H9 (cell line): ENCODE results near the gene CUL4A. TPM values are rescaled to one million over a fixed set of nuclear protein-coding genes. Genes with fewer than 3 reads are reported as not detected.

Source experiments
- DNase-seq: peaks from one replicate; pipeline ENCODE4 v3.0.0-alpha.2; 2017
- H2AFZ ChIP-seq: one replicate; pipeline ENCODE4 v1.6.1; 2013; ENCODE audit warnings: mild to moderate bottlenecking, low read length, control low read depth, moderate library complexity
- H2AK5ac ChIP-seq: 2 replicates; pipeline ENCODE4 v1.6.1; 2013; ENCODE audit warnings: low read length, control low read depth, mixed read lengths; ENCODE audit not compliant: insufficient read length
- H2BK120ac ChIP-seq: one replicate; pipeline ENCODE4 v1.6.1; 2013; ENCODE audit warnings: low read depth, mild to moderate bottlenecking, low read length, control low read depth, inconsistent platforms; ENCODE audit not compliant: poor library complexity, severe bottlenecking
- H2BK12ac ChIP-seq: 2 replicates; pipeline ENCODE4 v1.6.1; 2013; ENCODE audit warnings: low read length, control low read depth, mixed read lengths, low read depth; ENCODE audit not compliant: insufficient read length
- H2BK15ac ChIP-seq: 2 replicates; pipeline ENCODE4 v1.6.1; 2013; ENCODE audit warnings: low read depth, low read length, control low read depth
- H2BK20ac ChIP-seq: one replicate; pipeline ENCODE4 v1.6.1; 2013; ENCODE audit warnings: low read depth, mild to moderate bottlenecking, low read length, control low read depth, inconsistent platforms; ENCODE audit not compliant: poor library complexity, severe bottlenecking
- H2BK5ac ChIP-seq: 2 replicates; pipeline ENCODE4 v1.6.1; 2013; ENCODE audit warnings: low read length, control low read depth, mixed read lengths; ENCODE audit not compliant: insufficient read length
- H3K14ac ChIP-seq: 2 replicates; pipeline ENCODE4 v1.6.1; 2013; ENCODE audit warnings: low read length, control low read depth; ENCODE audit not compliant: insufficient read depth
- H3K18ac ChIP-seq: 2 replicates; pipeline ENCODE4 v1.6.1; 2013; ENCODE audit warnings: low read depth, mild to moderate bottlenecking, mixed read lengths, low read length, control low read depth; ENCODE audit not compliant: insufficient read length
- H3K23ac ChIP-seq: 2 replicates; pipeline ENCODE4 v1.6.1; 2013; ENCODE audit warnings: low read length, control low read depth, mixed read lengths, low read depth; ENCODE audit not compliant: insufficient read length
- H3K23me2 ChIP-seq: 2 replicates; pipeline ENCODE4 v1.6.1; 2013; ENCODE audit warnings: low read depth, mild to moderate bottlenecking, mixed read lengths, low read length, control low read depth; ENCODE audit not compliant: insufficient read length, poor library complexity, severe bottlenecking
- H3K27ac ChIP-seq: 2 replicates; pipeline ENCODE4 v1.5.1; 2013; ENCODE audit warnings: low read length, control low read depth, mixed read lengths, low read depth; ENCODE audit not compliant: insufficient read length
- H3K27me3 ChIP-seq: 2 replicates; pipeline ENCODE4 v1.6.1; 2013; ENCODE audit warnings: low read length, control low read depth, inconsistent platforms; ENCODE audit not compliant: insufficient read depth
- H3K4ac ChIP-seq: 2 replicates; pipeline ENCODE4 v1.6.1; 2013; ENCODE audit warnings: low read depth, mild to moderate bottlenecking, control low read depth, inconsistent platforms, low read length, moderate library complexity
- H3K4me1 ChIP-seq: 2 replicates; pipeline ENCODE4 v1.6.1; 2013; ENCODE audit warnings: low read length, control low read depth, inconsistent platforms; ENCODE audit not compliant: insufficient read depth
- H3K4me2 ChIP-seq: 2 replicates; pipeline ENCODE4 v1.6.1; 2013; ENCODE audit warnings: low read length, control low read depth, mixed read lengths; ENCODE audit not compliant: insufficient read length, insufficient read depth
- H3K56ac ChIP-seq: 2 replicates; pipeline ENCODE4 v1.6.1; 2013; ENCODE audit warnings: low read depth, mild to moderate bottlenecking, mixed read lengths, low read length, control low read depth; ENCODE audit not compliant: insufficient read length
- H3K79me1 ChIP-seq: 2 replicates; pipeline ENCODE4 v1.6.1; 2013; ENCODE audit warnings: low read depth, mild to moderate bottlenecking, moderate library complexity, low read length, control low read depth, inconsistent platforms; ENCODE audit not compliant: insufficient read depth, poor library complexity, severe bottlenecking
- H3K79me2 ChIP-seq: 2 replicates; pipeline ENCODE4 v1.6.1; 2013; ENCODE audit warnings: low read length, control low read depth, inconsistent platforms; ENCODE audit not compliant: insufficient read depth
- H3K9ac ChIP-seq: 2 replicates; pipeline ENCODE4 v1.6.1; 2013; ENCODE audit warnings: low read length, control low read depth, mixed read lengths; ENCODE audit not compliant: insufficient read length; ENCODE audit errors: extremely low read depth
- H3K9me3 ChIP-seq: one replicate; pipeline ENCODE4 v1.6.1; 2013; ENCODE audit warnings: low read depth, low read length, inconsistent platforms; ENCODE audit not compliant: control insufficient read depth
- H3T11ph ChIP-seq: one replicate; pipeline ENCODE4 v1.6.1; 2013; ENCODE audit warnings: mild to moderate bottlenecking, low read length, control low read depth, inconsistent platforms
- H4K20me1 ChIP-seq: one replicate; pipeline ENCODE4 v1.6.1; 2013; ENCODE audit not compliant: control insufficient read depth, insufficient read length, insufficient read depth
- H4K5ac ChIP-seq: 2 replicates; pipeline ENCODE4 v1.6.1; 2013; ENCODE audit warnings: low read depth, mild to moderate bottlenecking, mixed read lengths, low read length, control low read depth; ENCODE audit not compliant: insufficient read length
- H4K8ac ChIP-seq: replicated peaks from 2 replicates; pipeline ENCODE4 v1.6.1; 2013; ENCODE audit warnings: low read length, control low read depth, mixed read lengths, low read depth; ENCODE audit not compliant: insufficient read length
- H4K91ac ChIP-seq: 2 replicates; pipeline ENCODE4 v1.6.1; 2013; ENCODE audit warnings: low read depth, mild to moderate bottlenecking, moderate library complexity, mixed read lengths, low read length, control low read depth; ENCODE audit not compliant: insufficient read length
- H3K27ac Mint-ChIP-seq, 3 experiments: 2 replicates in 2 of 3; 3 replicates in 1 of 3; pipeline ENCODE4 v1.8.0; 2020 to 2021; ENCODE audit warnings: mixed read lengths in 3 of 3, mild to moderate bottlenecking in 1 of 3, moderate library complexity in 1 of 3
- H3K27me3 Mint-ChIP-seq: 2 replicates; pipeline ENCODE4 v1.8.0; 2021; ENCODE audit warnings: low read depth, mild to moderate bottlenecking, moderate library complexity, mixed read lengths
- H3K36me3 Mint-ChIP-seq, 3 experiments: 2 replicates in 2 of 3; 3 replicates in 1 of 3; pipeline ENCODE4 v1.8.0; 2020 to 2021; ENCODE audit warnings: low read depth in 3 of 3, mixed read lengths in 3 of 3; ENCODE audit not compliant: insufficient read depth in 1 of 3
- H3K4me1 Mint-ChIP-seq, 2 experiments: 2 replicates each; pipeline ENCODE4 v1.8.0; 2020; ENCODE audit warnings: mixed read lengths in 2 of 2
- H3K4me3 Mint-ChIP-seq, 2 experiments: 2 replicates in 1 of 2; 3 replicates in 1 of 2; pipeline ENCODE4 v1.8.0; 2020 to 2021; ENCODE audit warnings: mild to moderate bottlenecking in 2 of 2, mixed read lengths in 2 of 2, moderate library complexity in 1 of 2
- H3K9me3 Mint-ChIP-seq, 2 experiments: 2 replicates in 1 of 2; 3 replicates in 1 of 2; pipeline ENCODE4 v1.8.0; 2020; ENCODE audit warnings: mild to moderate bottlenecking in 2 of 2, mixed read lengths in 2 of 2, moderate library complexity in 1 of 2
- WGBS: extraction: QIAGEN DNeasy Blood & Tissue Kit; methylation state at CpG from one replicate; pipeline ENCODE4 v1.1.7; 2013; ENCODE audit warnings: missing lambda C conversion rate, low lambda C conversion rate, mixed read lengths; ENCODE audit not compliant: insufficient read length; ENCODE audit errors: extremely low coverage; 5-methylcytosine and 5-hydroxymethylcytosine counted together
- total RNA-seq: library from RNA; stranded (reverse); gene quantifications from 2 replicates; pipeline ENCODE4 v1.2.1, GENCODE V29; 2021
- TF ChIP-seq, protein P1 (sequence below): fragments of 200-600 bp; sonication (generic); conservative IDR thresholded peaks from 3 replicates; pipeline ENCODE4 v1.8.0; 2021; ENCODE audit warnings: antibody characterized with exemption, mild to moderate bottlenecking

The CUL4A gene
- total RNA-seq, 1 experiment from 2014 or later: 97.9 TPM

DNA sequence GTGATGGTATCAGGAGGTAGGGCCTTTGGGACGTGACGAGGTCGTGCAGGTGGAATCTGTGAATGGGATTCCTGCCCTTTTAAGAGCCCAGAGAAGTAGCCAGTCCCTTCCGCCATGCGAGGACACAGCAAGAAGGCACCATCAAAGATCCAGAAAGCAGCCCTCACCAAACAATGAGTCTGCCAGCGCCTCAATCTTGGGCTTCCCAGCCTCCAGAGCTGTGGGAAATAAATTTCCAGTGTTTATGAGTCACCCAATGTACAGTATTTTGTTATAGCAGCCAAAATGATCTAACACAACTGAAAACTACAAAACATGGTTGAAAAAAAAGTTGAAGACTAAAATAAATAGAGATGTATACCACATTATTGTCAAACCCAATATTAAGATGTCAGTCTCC is 70.7 kb downstream of the CUL4A start:
- no peaks in the 10 kb centered on the region for H3K4me1 ChIP-seq
- H3K9ac ChIP-seq: no peak overlapping the region
- Mint-ChIP-seq H3K4me1 (peaks cover 0 to 4% of the 10 kb centered on the region in 2 experiments; a peak in 1 of 4 replicates), H3K4me3 (no peak overlapping the region), H3K9me3 (peaks cover 9 to 10% of the 10 kb centered on the region in 2 experiments), H3K27ac (no peak overlapping the region), H3K27me3 (peaks cover 14% of the 10 kb centered on the region), H3K36me3 (peaks cover 0 to 3% (median 3%) of the 10 kb centered on the region in 3 experiments; a peak in 2 of 7 replicates)
- no peak overlapping the region for H3K56ac ChIP-seq
- no peaks in the 10 kb centered on the region for H3K9me3 ChIP-seq
- no peak overlapping the region for H2BK15ac ChIP-seq
- no peak overlapping the region for H2BK12ac ChIP-seq
- no peak overlapping the region for H2BK5ac ChIP-seq
- no peaks in the 10 kb centered on the region for H3K79me1 ChIP-seq
- no peak overlapping the region for H4K91ac ChIP-seq
- no peak overlapping the region for H3T11ph ChIP-seq
- H3K23ac ChIP-seq: no peak overlapping the region
- no peak for DNase-seq
- no peaks in the 10 kb centered on the region for H3K79me2 ChIP-seq
- WGBS: no CpG with 5 or more reads among the region's 6 CpGs
- no peak overlapping the region for H3K27ac ChIP-seq
- no peaks in the 10 kb centered on the region for H3K27me3 ChIP-seq
- no peak overlapping the region for H2BK20ac ChIP-seq
- H4K5ac ChIP-seq: no peak overlapping the region
- no peak overlapping the region for H2AFZ ChIP-seq
- no peak overlapping the region for H3K4me2 ChIP-seq
- TF ChIP-seq, protein P1, sequence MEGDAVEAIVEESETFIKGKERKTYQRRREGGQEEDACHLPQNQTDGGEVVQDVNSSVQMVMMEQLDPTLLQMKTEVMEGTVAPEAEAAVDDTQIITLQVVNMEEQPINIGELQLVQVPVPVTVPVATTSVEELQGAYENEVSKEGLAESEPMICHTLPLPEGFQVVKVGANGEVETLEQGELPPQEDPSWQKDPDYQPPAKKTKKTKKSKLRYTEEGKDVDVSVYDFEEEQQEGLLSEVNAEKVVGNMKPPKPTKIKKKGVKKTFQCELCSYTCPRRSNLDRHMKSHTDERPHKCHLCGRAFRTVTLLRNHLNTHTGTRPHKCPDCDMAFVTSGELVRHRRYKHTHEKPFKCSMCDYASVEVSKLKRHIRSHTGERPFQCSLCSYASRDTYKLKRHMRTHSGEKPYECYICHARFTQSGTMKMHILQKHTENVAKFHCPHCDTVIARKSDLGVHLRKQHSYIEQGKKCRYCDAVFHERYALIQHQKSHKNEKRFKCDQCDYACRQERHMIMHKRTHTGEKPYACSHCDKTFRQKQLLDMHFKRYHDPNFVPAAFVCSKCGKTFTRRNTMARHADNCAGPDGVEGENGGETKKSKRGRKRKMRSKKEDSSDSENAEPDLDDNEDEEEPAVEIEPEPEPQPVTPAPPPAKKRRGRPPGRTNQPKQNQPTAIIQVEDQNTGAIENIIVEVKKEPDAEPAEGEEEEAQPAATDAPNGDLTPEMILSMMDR: no peak
- no peaks in the 10 kb centered on the region for H3K23me2 ChIP-seq
- H4K20me1 ChIP-seq: no peaks in the 10 kb centered on the region
- H3K4ac ChIP-seq: no peak overlapping the region
- H2AK5ac ChIP-seq: no peak overlapping the region
- no peak overlapping the region for H3K18ac ChIP-seq
- H2BK120ac ChIP-seq: no peak overlapping the region
- no peak overlapping the region for H4K8ac ChIP-seq
- H3K14ac ChIP-seq: no peak overlapping the region
